ENCODE data around the gene CANT1. TPM values are rescaled to one million over a fixed set of nuclear protein-coding genes. Genes with fewer than 3 reads are reported as not detected.
"Not testable (repeated sequence)": the region's sequence is repeated elsewhere in the genome, so short reads cannot be mapped to it uniquely, and the experiment has no call there.

CANT1 gene
- total RNA-seq, 1 experiment from 2014 or later, result 34.1 TPM

- TF ChIP-seq ZBTB43 (CRISPR knock-in tag; IDR thresholded peaks at IDR 0.05) (no peak), MYBL2 (CRISPR knock-in tag; IDR thresholded peaks at IDR 0.05) (no peak), ZSCAN18 (CRISPR knock-in tag; IDR thresholded peaks at IDR 0.05) (no peak), FOXJ3 (CRISPR knock-in tag; IDR thresholded peaks at IDR 0.05; ENCODE audit: borderline replicate concordance) (no peak)
- TF ChIP-seq, protein P1, sequence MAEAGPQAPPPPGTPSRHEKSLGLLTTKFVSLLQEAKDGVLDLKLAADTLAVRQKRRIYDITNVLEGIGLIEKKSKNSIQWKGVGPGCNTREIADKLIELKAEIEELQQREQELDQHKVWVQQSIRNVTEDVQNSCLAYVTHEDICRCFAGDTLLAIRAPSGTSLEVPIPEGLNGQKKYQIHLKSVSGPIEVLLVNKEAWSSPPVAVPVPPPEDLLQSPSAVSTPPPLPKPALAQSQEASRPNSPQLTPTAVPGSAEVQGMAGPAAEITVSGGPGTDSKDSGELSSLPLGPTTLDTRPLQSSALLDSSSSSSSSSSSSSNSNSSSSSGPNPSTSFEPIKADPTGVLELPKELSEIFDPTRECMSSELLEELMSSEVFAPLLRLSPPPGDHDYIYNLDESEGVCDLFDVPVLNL (CRISPR knock-in tag; IDR thresholded peaks at IDR 0.05; ENCODE audit: borderline replicate concordance, low read depth), result no peak
- TF ChIP-seq, protein P2, sequence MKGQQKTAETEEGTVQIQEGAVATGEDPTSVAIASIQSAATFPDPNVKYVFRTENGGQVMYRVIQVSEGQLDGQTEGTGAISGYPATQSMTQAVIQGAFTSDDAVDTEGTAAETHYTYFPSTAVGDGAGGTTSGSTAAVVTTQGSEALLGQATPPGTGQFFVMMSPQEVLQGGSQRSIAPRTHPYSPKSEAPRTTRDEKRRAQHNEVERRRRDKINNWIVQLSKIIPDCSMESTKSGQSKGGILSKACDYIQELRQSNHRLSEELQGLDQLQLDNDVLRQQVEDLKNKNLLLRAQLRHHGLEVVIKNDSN (CRISPR knock-in tag; IDR thresholded peaks at IDR 0.05), result no peak
These were observed 13.7 kb upstream of the CANT1 start (continued) for GRCh38 chr17:79023180-79023705.

GRCh38 chr17:79022507-79022991, 13.0 kb upstream of the CANT1 start:
- Mint-ChIP-seq H3K27me3 (ENCODE audit: low read depth) (peaks cover 83% of the 10 kb centered on the region), H3K36me3 (no peaks in the 10 kb centered on the region), H3K4me1 (peaks cover 14% of the 10 kb centered on the region), H3K4me3 (no peak overlapping the region), H3K9me3 (no peaks in the 10 kb centered on the region), H3K27ac (no peak overlapping the region)
- CTCF ChIA-PET, result interaction anchor here (0.7 to 2.3 kb wide), 4 partner anchors 18 to 100 kb away, joined by 3 to 15 read pairs (median 4); no protein-coding TSS in a partner anchor
- POLR2A ChIA-PET, result no interaction called here
- DNase-seq (ENCODE audit: low spot score) (no peak), ATAC-seq (no peak)
- no peak for TF ChIP-seq FOXK1 (CRISPR knock-in tag; IDR thresholded peaks at IDR 0.05)
- TF ChIP-seq SP1 (CRISPR knock-in tag; conservative IDR thresholded peaks at IDR 0.05), result no peak
- TF ChIP-seq ZNF423 (CRISPR knock-in tag; IDR thresholded peaks at IDR 0.05), result no peak
- TF ChIP-seq TCF7 (CRISPR knock-in tag; IDR thresholded peaks at IDR 0.05; ENCODE audit: low read depth), result no peak
- TF ChIP-seq ETV6 (CRISPR knock-in tag; IDR thresholded peaks at IDR 0.05), result no peak
- no peak for TF ChIP-seq ESRRA (CRISPR knock-in tag; IDR thresholded peaks at IDR 0.05; ENCODE audit: borderline replicate concordance)
- TF ChIP-seq NR2C2 (CRISPR knock-in tag; IDR thresholded peaks at IDR 0.05), result no peak
- TF ChIP-seq, protein P3, sequence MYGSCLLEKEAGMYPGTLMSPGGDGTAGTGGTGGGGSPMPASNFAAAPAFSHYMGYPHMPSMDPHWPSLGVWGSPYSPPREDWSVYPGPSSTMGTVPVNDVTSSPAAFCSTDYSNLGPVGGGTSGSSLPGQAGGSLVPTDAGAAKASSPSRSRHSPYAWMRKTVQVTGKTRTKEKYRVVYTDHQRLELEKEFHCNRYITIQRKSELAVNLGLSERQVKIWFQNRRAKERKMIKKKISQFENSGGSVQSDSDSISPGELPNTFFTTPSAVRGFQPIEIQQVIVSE (CRISPR knock-in tag; IDR thresholded peaks at IDR 0.05; ENCODE audit: borderline replicate concordance), result no peak
- TF ChIP-seq, protein P2 (CRISPR knock-in tag; IDR thresholded peaks at IDR 0.05), result no peak
- TF ChIP-seq ATF2 (CRISPR knock-in tag; IDR thresholded peaks at IDR 0.05; ENCODE audit: borderline replicate concordance, low read depth), result no peak
- no peak for TF ChIP-seq KAT7 (CRISPR knock-in tag; IDR thresholded peaks at IDR 0.05; ENCODE audit: borderline replicate concordance)
- TF ChIP-seq MYBL2 (CRISPR knock-in tag; IDR thresholded peaks at IDR 0.05), result no peak
- TF ChIP-seq TP53 (CRISPR knock-in tag; IDR thresholded peaks at IDR 0.05), result no peak
- no peak for TF ChIP-seq IRF1 (CRISPR knock-in tag; IDR thresholded peaks at IDR 0.05)
- no peak for TF ChIP-seq ZNF416 (CRISPR knock-in tag; IDR thresholded peaks at IDR 0.05)
- TF ChIP-seq CREB1 (CRISPR knock-in tag; IDR thresholded peaks at IDR 0.05), result no peak
- no peak for TF ChIP-seq CREM (CRISPR knock-in tag; IDR thresholded peaks at IDR 0.05)
- no peak for TF ChIP-seq RELA (CRISPR knock-in tag; IDR thresholded peaks at IDR 0.05; ENCODE audit: borderline replicate concordance)
- TF ChIP-seq ZNF263 (CRISPR knock-in tag; IDR thresholded peaks at IDR 0.05; ENCODE audit: low read depth), result no peak

GRCh38 chr17:79021929-79022328, 12.4 kb upstream of the CANT1 start:
- ATAC-seq; H3K4me3 Mint-ChIP-seq; H3K36me3 Mint-ChIP-seq; DNase-seq (ENCODE audit: low spot score); H3K27ac Mint-ChIP-seq; POLR2A ChIA-PET; H3K9me3 Mint-ChIP-seq: not testable (repeated sequence)
- H3K27me3 Mint-ChIP-seq (ENCODE audit: low read depth), result peaks cover 81% of the 10 kb centered on the region
- CTCF ChIA-PET, result interaction anchor here (0.7 to 2.3 kb wide), 3 partner anchors 20 to 24 kb away, joined by 3 to 15 read pairs (median 4); no protein-coding TSS in a partner anchor
- H3K4me1 Mint-ChIP-seq, result peaks cover 16% of the 10 kb centered on the region
